Astrocyte (in vitro differentiated cells and primary cell): Measurements from ENCODE around the gene TAL2.

Experiments
- CTCF ChIP-seq: IDR thresholded peaks from 2 replicates; pipeline ENCODE4 v1.5.1; 2011; ENCODE audit warnings: low read depth, mild to moderate bottlenecking, inconsistent platforms, low read length, moderate library complexity; ENCODE audit not compliant: insufficient read depth
- EZH2 ChIP-seq: IDR thresholded peaks from 2 replicates; pipeline ENCODE4 v1.6.1; 2012; ENCODE audit warnings: mild to moderate bottlenecking, low read length, inconsistent platforms; ENCODE audit not compliant: insufficient read depth

DNA sequence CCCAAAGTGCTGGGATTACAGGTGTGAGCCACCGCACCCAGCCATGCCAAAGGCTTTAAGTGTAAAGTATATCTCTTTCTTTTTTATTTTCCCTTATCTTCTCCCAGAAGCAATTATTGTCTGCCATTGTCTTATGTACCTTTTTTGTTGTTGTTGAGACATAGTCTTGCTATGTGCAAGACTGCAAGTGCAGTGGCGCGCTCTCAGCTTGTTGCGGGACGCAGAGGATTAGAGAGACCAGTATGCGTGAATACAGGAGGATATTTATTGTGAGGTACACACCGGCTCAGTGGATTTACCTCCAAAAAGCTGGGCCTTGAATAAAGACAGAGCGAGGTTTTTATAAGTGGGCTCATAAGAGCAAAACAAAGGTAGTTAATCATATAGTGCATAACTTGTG is 43.9 kb downstream of the TAL2 start:
- TF ChIP-seq EZH2, result no peak
- no peak for TF ChIP-seq CTCF
